Breast epithelium (tissue), 3 donors: ENCODE measurements around the gene TRPV2.

Experiments
- POLR2A ChIP-seq: fragments of 450-650 bp; IDR thresholded peaks from one replicate; pipeline ENCODE4 v1.6.1; 2016; ENCODE audit warnings: antibody characterized with exemption, mild to moderate bottlenecking, moderate library complexity
- POLR2AphosphoS5 ChIP-seq, 3 donors: sonication (generic); formaldehyde crosslinking; IDR thresholded peaks; one replicate each; pipeline ENCODE4 v1.6.1; 2017; ENCODE audit warnings: antibody characterized with exemption in 3 of 3
- TF ChIP-seq, protein P1 (sequence below), 3 donors: fragments of 450-650 bp; IDR thresholded peaks; one replicate each; pipeline ENCODE4 v1.5.1; 2016 to 2017; ENCODE audit warnings: antibody characterized with exemption in 3 of 3, mild to moderate bottlenecking in 3 of 3, moderate library complexity in 3 of 3

DNA sequence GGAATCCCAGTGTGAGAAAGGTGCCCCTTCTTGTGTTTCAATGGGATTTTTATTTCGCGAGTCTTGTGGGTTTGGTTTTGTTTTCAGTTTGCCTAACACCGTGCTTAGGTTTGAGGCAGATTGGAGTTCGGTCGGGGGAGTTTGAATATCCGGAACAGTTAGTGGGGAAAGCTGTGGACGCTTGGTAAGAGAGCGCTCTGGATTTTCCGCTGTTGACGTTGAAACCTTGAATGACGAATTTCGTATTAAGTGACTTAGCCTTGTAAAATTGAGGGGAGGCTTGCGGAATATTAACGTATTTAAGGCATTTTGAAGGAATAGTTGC, 33.9 kb upstream of the TRPV2 start:
- TF ChIP-seq POLR2AphosphoS5 (IDR thresholded peaks at IDR 0.05) (no peak), POLR2A (no peak)
- TF ChIP-seq, protein P1, sequence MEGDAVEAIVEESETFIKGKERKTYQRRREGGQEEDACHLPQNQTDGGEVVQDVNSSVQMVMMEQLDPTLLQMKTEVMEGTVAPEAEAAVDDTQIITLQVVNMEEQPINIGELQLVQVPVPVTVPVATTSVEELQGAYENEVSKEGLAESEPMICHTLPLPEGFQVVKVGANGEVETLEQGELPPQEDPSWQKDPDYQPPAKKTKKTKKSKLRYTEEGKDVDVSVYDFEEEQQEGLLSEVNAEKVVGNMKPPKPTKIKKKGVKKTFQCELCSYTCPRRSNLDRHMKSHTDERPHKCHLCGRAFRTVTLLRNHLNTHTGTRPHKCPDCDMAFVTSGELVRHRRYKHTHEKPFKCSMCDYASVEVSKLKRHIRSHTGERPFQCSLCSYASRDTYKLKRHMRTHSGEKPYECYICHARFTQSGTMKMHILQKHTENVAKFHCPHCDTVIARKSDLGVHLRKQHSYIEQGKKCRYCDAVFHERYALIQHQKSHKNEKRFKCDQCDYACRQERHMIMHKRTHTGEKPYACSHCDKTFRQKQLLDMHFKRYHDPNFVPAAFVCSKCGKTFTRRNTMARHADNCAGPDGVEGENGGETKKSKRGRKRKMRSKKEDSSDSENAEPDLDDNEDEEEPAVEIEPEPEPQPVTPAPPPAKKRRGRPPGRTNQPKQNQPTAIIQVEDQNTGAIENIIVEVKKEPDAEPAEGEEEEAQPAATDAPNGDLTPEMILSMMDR (IDR thresholded peaks at IDR 0.05): no peak
